Muscle of leg (tissue), 11 donors: Measurements from ENCODE around the gene PLXDC1. TPM values are rescaled to one million over a fixed set of nuclear protein-coding genes. Genes with fewer than 3 reads are reported as not detected.

ENCODE experiments used
- DNase-seq: peaks from one replicate; pipeline ENCODE4 v3.0.0; 2013
- H3K27ac ChIP-seq: one replicate; pipeline ENCODE4 v1.5.1; 2013; ENCODE audit warnings: mild to moderate bottlenecking, low read length, control low read depth
- H3K27me3 ChIP-seq: one replicate; pipeline ENCODE4 v1.6.1; 2013; ENCODE audit warnings: low read length; ENCODE audit not compliant: control insufficient read depth, insufficient read depth
- H3K36me3 ChIP-seq: one replicate; pipeline ENCODE4 v1.6.1; 2013; ENCODE audit warnings: low read length; ENCODE audit not compliant: control insufficient read depth, insufficient read depth
- H3K4me1 ChIP-seq: one replicate; pipeline ENCODE4 v1.6.1; 2013; ENCODE audit warnings: low read length; ENCODE audit not compliant: control insufficient read depth, insufficient read depth
- H3K4me3 ChIP-seq: one replicate; pipeline ENCODE4 v1.5.1; 2013; ENCODE audit warnings: low read length, control low read depth
- H3K9me3 ChIP-seq: replicated peaks from 2 replicates; pipeline ENCODE4 v1.6.1; 2013; ENCODE audit warnings: low read depth, low read length; ENCODE audit not compliant: control insufficient read depth
- whole genome bisulfite sequencing: methylation state at CpG from one replicate; pipeline ENCODE4 v1.1.5; 2013; ENCODE audit warnings: missing lambda C conversion rate; ENCODE audit not compliant: insufficient coverage; 5-methylcytosine and 5-hydroxymethylcytosine counted together
- polyA plus RNA-seq, 8 donors: library from polyadenylated mRNA; unstranded; fragments of 120-200 nt; gene quantifications; one replicate each; pipeline versions ENCODE4 v1.2.1 to v1.2.3, GENCODE V29; 2013; ENCODE audit warnings: inconsistent platforms in 1 of 8, low replicate concordance in 1 of 8; ENCODE audit not compliant: insufficient read length in 8 of 8, insufficient read depth in 1 of 8
- total RNA-seq: library from RNA; stranded (reverse); fragments of 120-200 nt; gene quantifications from one replicate; pipeline ENCODE4 v1.2.4, GENCODE V29; 2013

The PLXDC1 gene
- total and polyA plus RNA-seq, 9 donors = 2.0 to 8.7 (median 5.6) TPM

DNA sequence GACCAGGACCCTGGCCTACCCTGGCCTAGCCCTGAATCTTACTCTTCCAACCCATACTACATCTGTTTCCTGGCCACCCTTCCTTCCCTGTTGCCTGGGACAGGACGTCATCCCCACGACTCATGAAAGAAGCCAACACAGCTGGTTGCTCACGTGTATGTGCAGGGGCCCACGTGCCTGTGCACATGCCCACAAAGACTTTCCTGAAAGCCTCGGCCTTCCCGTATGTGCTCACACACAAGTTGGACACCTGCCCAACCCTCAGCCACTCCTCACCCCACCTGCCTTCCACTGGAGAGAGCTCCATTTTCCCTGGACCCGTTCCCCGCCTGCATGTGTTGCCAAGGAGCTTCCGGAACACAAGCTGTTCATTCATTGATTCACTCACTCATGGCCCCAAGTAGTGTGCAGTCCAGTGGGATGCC lies 7.0 kb downstream of the PLXDC1 start:
- WGBS = 1% methylated on average over 7 of the region's 9 CpGs
- H3K27me3 ChIP-seq = peaks cover 6% of the 10 kb centered on the region
- H3K9me3 ChIP-seq = no peaks in the 10 kb centered on the region
- H3K4me1 ChIP-seq = peaks cover 26% of the 10 kb centered on the region
- H3K27ac ChIP-seq = peak overlapping the region; percentile 97
- no peaks in the 10 kb centered on the region for H3K36me3 ChIP-seq
- H3K4me3 ChIP-seq = no peak overlapping the region
- DNase-seq = peak; percentile 99

- no peaks in the 10 kb centered on the region for H3K36me3 ChIP-seq
- H3K4me3 ChIP-seq = no peak overlapping the region
- no peaks in the 10 kb centered on the region for H3K9me3 ChIP-seq
- peak; percentile 92 for DNase-seq
- peak overlapping the region; percentile 97 for H3K27ac ChIP-seq
- peaks cover 24% of the 10 kb centered on the region for H3K4me1 ChIP-seq
- WGBS = 24% methylated on average over 4 of the region's 7 CpGs
- no peaks in the 10 kb centered on the region for H3K27me3 ChIP-seq
Observed at GRCh38 chr17:39143552-39144093, 7.8 kb downstream of the PLXDC1 start.

- no peak for DNase-seq
- H3K4me1 ChIP-seq = peaks cover 24% of the 10 kb centered on the region
- H3K9me3 ChIP-seq = no peaks in the 10 kb centered on the region
- H3K27me3 ChIP-seq = peaks cover 3% of the 10 kb centered on the region
- no peak overlapping the region for H3K4me3 ChIP-seq
- H3K36me3 ChIP-seq = no peaks in the 10 kb centered on the region
- 82% methylated on average over 6 of the region's 11 CpGs for WGBS
- H3K27ac ChIP-seq = no peak overlapping the region
Observed at GRCh38 chr17:39141915-39142664, 9.3 kb downstream of the PLXDC1 start.

- no peaks in the 10 kb centered on the region for H3K9me3 ChIP-seq
- H3K4me1 ChIP-seq = peaks cover 24% of the 10 kb centered on the region
- WGBS = no CpG with 5 or more reads among the region's 5 CpGs
- no peak for DNase-seq
- no peak overlapping the region for H3K4me3 ChIP-seq
- no peaks in the 10 kb centered on the region for H3K36me3 ChIP-seq
- H3K27ac ChIP-seq = no peak overlapping the region
- H3K27me3 ChIP-seq = peaks cover 3% of the 10 kb centered on the region
Observed at GRCh38 chr17:39141294-39141693, 10.1 kb downstream of the PLXDC1 start.

GRCh38 chr17:39139561-39139960 lies 11.9 kb downstream of the PLXDC1 start:
- no peak for DNase-seq
- 86% methylated on average over 9 of the region's 9 CpGs for WGBS
- no peak overlapping the region for H3K27ac ChIP-seq
- no peaks in the 10 kb centered on the region for H3K9me3 ChIP-seq
- no peaks in the 10 kb centered on the region for H3K36me3 ChIP-seq
- H3K4me1 ChIP-seq = peaks cover 21% of the 10 kb centered on the region
- H3K27me3 ChIP-seq = peaks cover 3% of the 10 kb centered on the region
- H3K4me3 ChIP-seq = no peak overlapping the region

- peaks cover 18% of the 10 kb centered on the region for H3K4me1 ChIP-seq
- 58% methylated on average over 2 of the region's 2 CpGs for WGBS
- H3K27me3 ChIP-seq = peaks cover 3% of the 10 kb centered on the region
- no peak overlapping the region for H3K27ac ChIP-seq
- H3K9me3 ChIP-seq = no peaks in the 10 kb centered on the region
- H3K4me3 ChIP-seq = no peak overlapping the region
- DNase-seq = no peak
- no peaks in the 10 kb centered on the region for H3K36me3 ChIP-seq
Observed at GRCh38 chr17:39139161-39139511, 12.3 kb downstream of the PLXDC1 start.

DNA sequence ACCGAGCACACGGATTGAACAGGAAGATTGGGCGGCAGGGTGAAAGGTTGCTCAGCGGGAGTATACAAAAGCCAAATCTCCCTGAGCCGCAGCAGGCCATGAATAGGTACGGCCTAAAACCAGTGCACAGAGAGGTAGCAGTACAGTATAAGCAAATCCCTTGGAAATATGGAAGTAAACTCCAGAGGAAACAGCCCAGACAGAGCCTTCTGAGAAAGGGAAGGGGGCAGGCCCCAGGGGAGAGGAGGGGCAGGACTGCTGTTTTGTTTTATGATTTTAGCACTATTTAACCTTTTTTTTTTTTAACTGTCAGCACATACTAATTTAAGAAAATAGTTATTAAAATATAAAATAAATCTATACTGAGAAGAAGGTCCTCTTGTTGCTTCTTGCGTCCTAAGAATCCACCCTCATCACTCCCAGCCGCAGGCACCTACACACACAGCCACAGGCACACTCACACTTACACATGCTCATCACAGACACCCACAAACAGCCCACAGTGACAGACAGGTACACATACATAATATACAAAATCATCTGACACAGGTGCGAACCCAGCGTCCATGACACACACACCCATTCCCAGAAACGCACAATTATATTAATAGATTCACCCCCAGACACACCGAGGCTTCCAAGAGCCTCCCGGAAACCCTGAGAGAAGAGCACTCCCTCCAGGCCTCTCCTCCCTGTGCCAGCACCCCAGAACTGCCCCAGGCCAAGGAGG lies 12.8 kb downstream of the PLXDC1 start:
- 80% methylated on average over 12 of the region's 13 CpGs for WGBS
- Histone ChIP-seq H3K4me1 (peaks cover 12% of the 10 kb centered on the region), H3K27ac (no peak overlapping the region), H3K4me3 (no peak overlapping the region), H3K9me3 (no peaks in the 10 kb centered on the region), H3K27me3 (peaks cover 3% of the 10 kb centered on the region), H3K36me3 (no peaks in the 10 kb centered on the region)
- no peak for DNase-seq

GRCh38 chr17:39134878-39135277 lies 16.6 kb downstream of the PLXDC1 start:
- Histone ChIP-seq H3K27ac (no peak overlapping the region), H3K9me3 (no peaks in the 10 kb centered on the region), H3K36me3 (no peaks in the 10 kb centered on the region), H3K4me1 (peaks cover 17% of the 10 kb centered on the region), H3K27me3 (peaks cover 3% of the 10 kb centered on the region), H3K4me3 (no peak overlapping the region)
- 64% methylated on average over 5 of the region's 6 CpGs for WGBS
- no peak for DNase-seq

- Histone ChIP-seq H3K4me3 (no peak overlapping the region), H3K27me3 (no peaks in the 10 kb centered on the region), H3K9me3 (no peaks in the 10 kb centered on the region), H3K36me3 (no peaks in the 10 kb centered on the region), H3K4me1 (peaks cover 17% of the 10 kb centered on the region), H3K27ac (no peak overlapping the region)
- WGBS = 72% methylated on average over 5 of the region's 7 CpGs
- peak; percentile 60 for DNase-seq
Observed at GRCh38 chr17:39132192-39132610, 19.2 kb downstream of the PLXDC1 start.

- peaks cover 17% of the 10 kb centered on the region for H3K4me1 ChIP-seq
- no peaks in the 10 kb centered on the region for H3K9me3 ChIP-seq
- no peak for DNase-seq
- no peak overlapping the region for H3K4me3 ChIP-seq
- no peaks in the 10 kb centered on the region for H3K36me3 ChIP-seq
- WGBS = 53% methylated on average over 4 of the region's 6 CpGs
- H3K27ac ChIP-seq = no peak overlapping the region
- H3K27me3 ChIP-seq = no peaks in the 10 kb centered on the region
Observed at GRCh38 chr17:39131616-39132015, 19.8 kb downstream of the PLXDC1 start.
